CD4-positive, alpha-beta memory T cell (primary cell): ENCODE data around the gene LRRC63. TPM values are rescaled to one million over a fixed set of nuclear protein-coding genes. Genes with fewer than 3 reads are reported as not detected.

Experiments used
- CTCF ChIA-PET: fragments of 350-600 bp; sonication (Branson Sonifier 250); formaldehyde crosslinking; loops from one replicate; lab custom pipeline; 2021; ENCODE audit warnings: inconsistent platforms; ENCODE audit not compliant: partially characterized antibody; lab: Charles Lee
- POLR2A ChIA-PET: fragments of 350-600 bp; sonication (Branson Sonifier 250); formaldehyde crosslinking; loops from one replicate; lab custom pipeline; 2021; ENCODE audit not compliant: partially characterized antibody; lab: Charles Lee
- DNase-seq, 5 donors: peaks; one replicate each; pipeline versions ENCODE4 v3.0.0 to v3.0.0-alpha.2; 2020 to 2022; ENCODE audit warnings: mixed read lengths in 1 of 5
- H3K27ac ChIP-seq: one replicate; pipeline ENCODE4 v1.7.0; 2013; ENCODE audit warnings: low read depth, low read length
- H3K27me3 ChIP-seq: 2 replicates; pipeline ENCODE4 v1.7.0; 2013; ENCODE audit warnings: mild to moderate bottlenecking, low read length, moderate library complexity; ENCODE audit not compliant: insufficient read depth
- H3K36me3 ChIP-seq: 2 replicates; pipeline ENCODE4 v1.7.0; 2013; ENCODE audit warnings: mild to moderate bottlenecking, low read length, moderate library complexity; ENCODE audit not compliant: insufficient read depth
- H3K4me1 ChIP-seq: 2 replicates; pipeline ENCODE4 v1.7.0; 2013; ENCODE audit warnings: mild to moderate bottlenecking, low read length, moderate library complexity; ENCODE audit not compliant: insufficient read depth
- H3K4me3 ChIP-seq, 2 donors: one replicate each; pipeline ENCODE4 v1.7.0; 2013; ENCODE audit warnings: low read length in 2 of 2, mild to moderate bottlenecking in 1 of 2
- H3K9me3 ChIP-seq, 2 donors: one replicate each; pipeline ENCODE4 v1.7.0; 2013; ENCODE audit warnings: low read length in 2 of 2, control low read depth in 1 of 2; ENCODE audit not compliant: control insufficient read depth in 1 of 2
- H3K27ac Mint-ChIP-seq, 7 donors: one replicate each; pipeline ENCODE4 v1.8.0; 2020 to 2021; ENCODE audit warnings: mixed read lengths in 7 of 7, mild to moderate bottlenecking in 6 of 7, inconsistent platforms in 3 of 7, moderate library complexity in 3 of 7
- H3K27me3 Mint-ChIP-seq, 2 donors: one replicate each; pipeline ENCODE4 v1.8.0; 2020 to 2021; ENCODE audit warnings: mixed read lengths in 2 of 2
- H3K36me3 Mint-ChIP-seq, 2 donors: one replicate each; pipeline ENCODE4 v1.8.0; 2020 to 2021; ENCODE audit warnings: mixed read lengths in 2 of 2, inconsistent platforms in 1 of 2, mild to moderate bottlenecking in 1 of 2
- H3K4me1 Mint-ChIP-seq, 4 donors: one replicate each; pipeline ENCODE4 v1.8.0; 2020 to 2021; ENCODE audit warnings: mixed read lengths in 4 of 4, mild to moderate bottlenecking in 1 of 4
- H3K4me3 Mint-ChIP-seq, 8 donors: one replicate each; pipeline ENCODE4 v1.8.0; 2020 to 2021; ENCODE audit warnings: mixed read lengths in 8 of 8, mild to moderate bottlenecking in 7 of 8, moderate library complexity in 6 of 8, inconsistent platforms in 3 of 8
- H3K9me3 Mint-ChIP-seq, 8 donors: one replicate each; pipeline ENCODE4 v1.8.0; 2020 to 2021; ENCODE audit warnings: mixed read lengths in 8 of 8, mild to moderate bottlenecking in 5 of 8, inconsistent platforms in 3 of 8, moderate library complexity in 1 of 8
- intact Hi-C: fragments of 100-400 bp; cut with micrococcal nuclease; formaldehyde crosslinking; loops from one replicate; pipeline ENCODE4 v1.15.1; 2023
- polyA plus RNA-seq, 2 donors: library from polyadenylated mRNA; unstranded; fragments of 300-500 nt; fragmentation: Illumina TruSeq; gene quantifications; one replicate each; pipeline ENCODE4 v1.2.3, GENCODE V29; 2021
- total RNA-seq, 2 experiments: library from RNA; stranded (reverse); gene quantifications; one replicate each; pipeline ENCODE4 v1.2.3, GENCODE V29; 2021

LRRC63 gene
- total and polyA plus RNA-seq, 4 experiments from 2014 or later: 0.41 to 0.75 (median 0.53) TPM

- ChIA-PET POLR2A (no interaction called here), CTCF (interaction anchor here (13.9 kb wide), 1 partner anchor 33 kb away, joined by 166 read pairs; no protein-coding TSS in a partner anchor)
- intact Hi-C loops: loop anchor here (5.0 kb wide), 1 partner anchor 178 kb away; no protein-coding TSS in a partner anchor
These were observed 113.2 kb downstream of the LRRC63 start for GRCh38 chr13:46324976-46325375.

More at GRCh38 chr13:46324976-46325375, 113.2 kb downstream of the LRRC63 start:
- Mint-ChIP-seq H3K9me3 (no peaks in the 10 kb centered on the region), H3K4me3 (no peak overlapping the region), H3K27ac (no peak overlapping the region), H3K4me1 (peaks cover 7 to 16% (median 11%) of the 10 kb centered on the region in 4 donors), H3K36me3 (no peaks in the 10 kb centered on the region), H3K27me3 (peaks cover 2 to 6% of the 10 kb centered on the region in 2 donors)
- no peaks in the 10 kb centered on the region for H3K27me3 ChIP-seq
- peaks cover 15% of the 10 kb centered on the region for H3K4me1 ChIP-seq
- no peaks in the 10 kb centered on the region for H3K9me3 ChIP-seq
- no peak overlapping the region for H3K27ac ChIP-seq
- DNase-seq: no peak
- no peaks in the 10 kb centered on the region for H3K36me3 ChIP-seq
- H3K4me3 ChIP-seq: no peak overlapping the region

Other genes with a start within 250 kb of the LRRC63 start
- 10 to 100 TPM; 55.1 to 65.5 TPM for gene ZC3H13, start 159.2 kb upstream of the LRRC63 start, total RNA-seq
- 10 to 100 TPM; 10.8 to 62.1 TPM for gene ZC3H13, start 159.2 kb upstream of the LRRC63 start, polyA plus RNA-seq
- gene CPB2, start 106.9 kb upstream of the LRRC63 start, total RNA-seq: not detected
- gene CPB2, start 106.9 kb upstream of the LRRC63 start, polyA plus RNA-seq: not detected
- 100 to 1,000 TPM; 466 to 497 TPM for gene LCP1, start 29.8 kb upstream of the LRRC63 start, total RNA-seq
- gene LCP1, start 29.8 kb upstream of the LRRC63 start, polyA plus RNA-seq: 1,000 to 10,000 TPM; 1,169 to 1,658 TPM
- gene RUBCNL, start 175.3 kb downstream of the LRRC63 start, total RNA-seq: not detected
- gene RUBCNL, start 175.3 kb downstream of the LRRC63 start, polyA plus RNA-seq: under 1 TPM; 0.30 to 0.60 TPM